Erythroblast (primary cell): Measurements from ENCODE around the gene VWA5B2.

Experiments used
- GATA1 ChIP-seq: IDR thresholded peaks from 2 replicates; pipeline ENCODE4 v1.6.1; 2011; ENCODE audit warnings: low read depth, mild to moderate bottlenecking, control low read depth, low read length, moderate library complexity
- POLR2A ChIP-seq: IDR thresholded peaks from 2 replicates; pipeline ENCODE4 v1.6.1; 2011; ENCODE audit warnings: mild to moderate bottlenecking, low read length

DNA sequence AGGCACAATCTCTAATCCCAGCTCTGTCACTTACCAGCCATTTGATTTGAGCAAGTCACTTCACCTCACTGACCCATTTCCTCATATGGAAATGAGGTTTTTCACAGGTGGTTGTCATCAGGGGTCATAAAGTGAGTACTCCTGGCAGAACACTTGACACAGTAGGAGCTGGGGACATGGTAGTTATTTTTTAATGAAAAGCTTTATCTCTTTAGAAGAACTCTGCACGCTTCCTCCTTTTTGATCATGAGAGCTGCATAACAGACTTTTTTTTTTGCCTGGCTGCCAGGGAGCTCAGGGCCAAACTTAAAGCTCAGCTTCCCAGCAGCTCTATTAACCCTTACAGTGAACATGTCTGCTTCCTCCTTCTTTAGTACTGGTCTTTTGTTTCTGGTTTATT lies 8.4 kb downstream of the VWA5B2 start:
- TF ChIP-seq POLR2A (no peak), GATA1 (no peak)
